Measurements from ENCODE around the gene TMOD1.
"Not testable (repeated sequence)": the region's sequence is repeated elsewhere in the genome, so short reads cannot be mapped to it uniquely, and the experiment has no call there.

The TMOD1 gene

GRCh38 chr9:97571664-97572063, 70.2 kb downstream of the TMOD1 start:
- DNase-seq, result no peak

- no peak for DNase-seq
Measured at GRCh38 chr9:97572196-97572891, 70.9 kb downstream of the TMOD1 start.

GRCh38 chr9:97572892-97573365, 71.5 kb downstream of the TMOD1 start:
- no peak for DNase-seq

- DNase-seq, result no peak
Measured at GRCh38 chr9:97573482-97574073, 72.1 kb downstream of the TMOD1 start.

- not testable (repeated sequence) for DNase-seq
Measured at GRCh38 chr9:97574101-97574571, 72.7 kb downstream of the TMOD1 start.

GRCh38 chr9:97574921-97575672, 73.6 kb downstream of the TMOD1 start:
- DNase-seq, result not testable (repeated sequence)

DNA sequence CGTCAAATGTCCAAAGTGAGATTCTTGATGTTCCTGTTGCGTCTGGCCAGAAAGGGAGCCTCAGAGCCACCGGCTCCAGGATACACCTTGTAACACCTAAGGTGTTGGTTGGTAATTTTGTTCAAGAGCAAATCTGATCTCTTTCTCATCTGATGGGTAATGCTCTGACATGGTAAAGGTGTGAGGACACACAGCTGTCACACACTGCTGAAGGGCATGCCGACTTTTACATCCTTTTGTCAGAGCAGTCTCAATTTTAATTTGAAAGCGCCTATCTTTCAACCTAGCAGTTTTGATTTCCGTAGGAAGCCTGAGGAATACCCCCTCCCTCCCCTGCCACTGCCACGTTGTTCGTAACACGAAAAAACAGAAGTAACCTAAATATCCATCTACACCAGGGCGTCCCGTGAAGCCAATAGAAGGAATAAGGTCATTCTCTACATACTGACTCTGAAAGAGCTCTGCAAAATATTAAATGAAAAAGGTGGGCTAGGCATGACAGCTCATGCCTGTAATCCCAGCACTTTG, 74.3 kb downstream of the TMOD1 start:
- no peak for DNase-seq

DNA sequence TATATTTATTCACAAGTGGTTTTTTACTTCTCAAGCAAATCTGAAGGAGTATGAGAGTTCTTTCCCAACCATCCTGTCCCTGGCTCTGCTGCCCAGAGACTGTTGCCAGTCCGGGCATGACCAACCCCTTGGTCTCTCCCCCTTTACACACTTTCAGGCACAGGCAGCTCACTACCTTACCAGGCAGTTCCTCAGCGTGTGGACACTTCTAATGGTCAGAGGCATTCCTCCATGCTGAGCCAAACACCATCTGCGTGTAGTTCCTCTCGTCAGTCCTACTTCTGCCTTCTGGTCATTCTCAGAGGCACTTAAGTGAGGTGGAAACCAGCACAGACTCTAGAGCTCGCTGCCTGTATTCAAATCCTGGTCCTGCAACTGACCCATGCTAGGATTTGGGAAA, 75.6 kb downstream of the TMOD1 start:
- DNase-seq, result no peak

DNA sequence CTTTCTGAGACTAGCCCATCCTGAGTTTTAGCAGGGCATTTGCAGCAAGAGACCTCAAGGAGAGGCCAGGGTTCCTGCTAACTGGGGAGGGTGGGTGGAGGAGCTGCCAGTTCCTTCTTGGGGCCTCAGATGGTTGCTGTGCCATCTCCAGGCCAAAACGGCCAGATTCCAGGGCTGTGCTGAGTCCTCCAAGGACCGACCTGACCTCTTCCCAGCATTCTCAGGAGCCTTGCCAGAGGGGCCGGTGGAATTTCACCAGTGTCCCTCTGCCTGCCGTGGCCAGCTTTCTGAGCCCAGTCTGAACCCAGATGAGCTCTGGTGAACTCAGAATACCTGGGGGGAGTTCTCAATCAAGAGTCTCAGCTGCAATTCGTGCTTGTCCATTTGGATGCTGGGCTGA, 77.4 kb downstream of the TMOD1 start:
- DNase-seq, result no peak

DNA sequence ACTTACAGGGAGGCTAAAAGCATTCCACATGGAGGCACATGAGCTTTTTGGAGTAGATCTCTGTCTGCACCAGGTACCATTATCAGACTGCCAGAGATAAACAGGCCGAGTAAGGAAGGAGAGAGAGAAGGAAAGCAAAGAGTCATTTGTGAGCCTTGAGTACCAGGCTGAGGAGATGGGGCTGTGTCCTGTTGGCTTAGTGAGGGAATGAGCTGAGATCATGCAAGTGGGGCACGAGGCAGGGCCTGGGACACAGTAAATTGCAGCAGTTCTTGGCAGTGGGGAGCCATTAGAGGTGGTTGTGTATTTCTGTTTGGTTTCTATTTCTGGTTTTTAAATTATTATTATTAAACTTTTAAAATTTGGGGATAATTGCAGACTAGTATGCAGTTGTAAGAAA, 78.4 kb downstream of the TMOD1 start:
- DNase-seq, result no peak

DNA sequence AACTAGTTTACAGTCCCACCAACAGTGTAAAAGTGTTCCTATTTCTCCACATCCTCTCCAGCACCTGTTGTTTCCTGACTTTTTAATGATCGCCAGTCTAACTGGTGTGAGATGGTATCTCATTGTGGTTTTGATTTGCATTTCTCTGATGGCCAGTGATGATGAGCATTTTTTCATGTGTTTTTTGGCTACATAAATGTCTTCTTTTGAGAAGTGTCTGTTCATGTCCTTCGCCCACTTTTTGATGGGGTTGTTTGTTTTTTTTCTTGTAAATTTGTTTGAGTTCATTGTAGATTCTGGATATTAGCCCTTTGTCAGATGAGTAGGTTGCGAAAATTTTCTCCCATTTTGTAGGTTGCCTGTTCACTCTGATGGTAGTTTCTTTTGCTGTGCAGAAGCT, 80.1 kb downstream of the TMOD1 start:
- DNase-seq, result not testable (repeated sequence)

DNA sequence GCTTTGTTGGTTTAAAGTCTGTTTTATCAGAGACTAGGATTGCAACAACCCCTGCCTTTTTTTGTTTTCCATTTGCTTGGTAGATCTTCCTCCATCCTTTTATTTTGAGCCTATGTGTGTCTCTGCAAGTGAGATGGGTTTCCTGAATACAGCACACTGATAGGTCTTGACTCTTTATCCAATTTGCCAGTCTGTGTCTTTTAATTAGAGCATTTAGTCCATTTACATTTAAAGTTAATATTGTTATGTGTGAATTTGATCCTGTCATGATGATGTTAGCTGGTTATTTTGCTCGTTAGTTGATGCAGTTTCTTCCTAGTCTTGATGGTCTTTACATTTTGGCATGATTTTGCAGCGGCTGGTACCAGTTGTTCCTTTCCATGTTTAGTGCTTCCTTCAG, 83.3 kb downstream of the TMOD1 start:
- not testable (repeated sequence) for DNase-seq

DNA sequence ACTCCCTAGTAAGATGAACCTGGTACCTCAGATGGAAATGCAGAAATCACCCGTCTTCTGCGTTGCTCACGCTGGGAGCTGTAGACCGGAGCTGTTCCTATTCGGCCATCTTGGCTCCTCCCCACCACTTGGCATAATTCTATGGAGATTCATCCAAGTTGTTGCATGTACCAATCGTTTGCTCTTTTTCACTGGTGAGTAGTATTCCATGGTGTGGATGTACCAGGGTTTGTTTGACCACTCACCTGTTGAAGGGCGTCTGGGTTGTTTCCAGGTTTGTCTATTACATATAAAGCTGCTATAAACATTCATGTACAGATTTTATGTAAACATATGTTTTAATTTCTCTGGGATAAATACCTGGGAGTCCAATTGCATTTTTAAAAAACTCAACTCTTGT, 85.4 kb downstream of the TMOD1 start:
- not testable (repeated sequence) for DNase-seq

DNA sequence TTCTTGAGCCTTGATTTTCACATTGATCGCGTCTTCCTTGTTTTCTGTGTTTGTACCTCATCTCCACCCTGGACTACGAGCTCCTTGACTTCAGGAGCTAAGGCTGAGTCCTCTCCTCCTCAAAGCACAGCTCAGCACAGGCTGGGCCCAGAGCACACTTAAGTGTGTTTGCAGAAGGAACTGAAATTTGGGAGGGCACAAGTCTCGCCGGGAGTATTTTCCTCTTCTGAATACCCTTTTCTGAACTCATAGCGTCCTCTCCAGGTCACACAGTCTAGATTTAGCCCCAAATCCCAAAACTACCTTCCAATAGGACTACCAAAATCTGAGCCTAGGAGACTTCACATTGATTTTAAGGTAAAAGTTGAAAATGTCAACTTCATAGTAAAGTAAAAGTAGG, 90.1 kb downstream of the TMOD1 start:
- DNase-seq, result no peak

DNA sequence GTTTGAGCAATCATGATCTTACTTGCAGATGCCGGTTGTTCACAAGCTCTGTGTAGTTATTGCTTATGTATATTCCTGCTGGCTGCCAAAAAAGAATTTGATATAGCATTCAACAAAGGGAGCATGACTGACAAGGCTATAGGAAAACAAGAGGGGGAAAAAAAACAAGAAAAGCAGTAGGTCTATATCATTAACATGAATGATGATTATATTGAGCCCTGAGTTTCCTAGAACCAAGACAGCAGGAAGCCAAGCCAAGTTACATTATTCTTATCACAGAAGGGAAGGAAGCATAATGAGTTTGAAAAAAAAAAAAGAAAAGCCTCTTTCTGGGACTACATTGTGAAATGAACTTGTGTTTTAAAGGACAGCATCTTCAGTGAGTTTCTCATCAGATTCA, 90.7 kb downstream of the TMOD1 start:
- DNase-seq, result no peak

- no peak for DNase-seq
Measured at GRCh38 chr9:97593960-97594359, 92.5 kb downstream of the TMOD1 start.

GRCh38 chr9:97594381-97594921, 93.0 kb downstream of the TMOD1 start:
- no peak for DNase-seq

GRCh38 chr9:97596906-97597305, 95.4 kb downstream of the TMOD1 start:
- no peak for DNase-seq

GRCh38 chr9:97598461-97599288, 97.2 kb downstream of the TMOD1 start:
- DNase-seq, result peak; percentile 71

GRCh38 chr9:97599314-97599846, 97.9 kb downstream of the TMOD1 start:
- DNase-seq, result no peak

GRCh38 chr9:97600531-97601227, 99.2 kb downstream of the TMOD1 start:
- DNase-seq, result no peak
